Small intestine (tissue), 7 donors: ENCODE data around the gene LTBP2. TPM values are rescaled to one million over a fixed set of nuclear protein-coding genes. Genes with fewer than 3 reads are reported as not detected.

Experiments used
- DNase-seq, 2 donors: peaks; one replicate each; pipeline versions ENCODE4 v3.0.0 to v3.0.0-alpha.2; 2013
- FAIRE-seq: peaks from 2 replicates; lab custom pipeline; 2012; peaks lifted over from hg19 to GRCh38; lab: Jason Lieb, UNC
- H3K27ac ChIP-seq, 3 donors: one replicate each; pipeline ENCODE4 v1.5.1; 2013; ENCODE audit warnings: low read length in 2 of 3, mild to moderate bottlenecking in 2 of 3, control low read depth in 1 of 3, inconsistent platforms in 1 of 3, low read depth in 1 of 3, moderate library complexity in 1 of 3
- H3K27me3 ChIP-seq, 3 donors: one replicate each; pipeline ENCODE4 v1.6.1; 2013; ENCODE audit warnings: low read length in 3 of 3, inconsistent platforms in 1 of 3; ENCODE audit not compliant: control insufficient read depth in 3 of 3, insufficient read depth in 3 of 3
- H3K36me3 ChIP-seq, 3 donors: one replicate each; pipeline ENCODE4 v1.6.1; 2013; ENCODE audit warnings: low read length in 3 of 3, inconsistent platforms in 1 of 3, low read depth in 1 of 3, mild to moderate bottlenecking in 1 of 3, moderate library complexity in 1 of 3; ENCODE audit not compliant: control insufficient read depth in 3 of 3, insufficient read depth in 2 of 3
- H3K4me1 ChIP-seq, 3 donors: one replicate each; pipeline ENCODE4 v1.6.1; 2013; ENCODE audit warnings: low read length in 2 of 3, inconsistent platforms in 1 of 3, low read depth in 1 of 3, mild to moderate bottlenecking in 1 of 3, moderate library complexity in 1 of 3; ENCODE audit not compliant: control insufficient read depth in 3 of 3, insufficient read depth in 2 of 3
- H3K4me3 ChIP-seq, 3 donors: one replicate each; pipeline ENCODE4 v1.5.1; 2013; ENCODE audit warnings: low read length in 3 of 3, control low read depth in 1 of 3, inconsistent platforms in 1 of 3, low read depth in 1 of 3, mild to moderate bottlenecking in 1 of 3, moderate library complexity in 1 of 3
- H3K9me3 ChIP-seq, 2 donors: one replicate each; pipeline ENCODE4 v1.6.1; 2013; ENCODE audit warnings: low read depth in 1 of 2, low read length in 1 of 2; ENCODE audit not compliant: control insufficient read depth in 2 of 2, insufficient read depth in 1 of 2
- WGBS, 3 donors: extraction: QIAGEN DNeasy Blood & Tissue Kit; methylation state at CpG; one replicate each; pipeline ENCODE4 v1.1.7; 2013; 5-methylcytosine and 5-hydroxymethylcytosine counted together
- polyA plus RNA-seq, 4 donors: library from polyadenylated mRNA; stranded (reverse) in 3 of 4; unstranded in 1 of 4; fragments of 200-250 nt in 3 of 4; fragments of 120-200 nt in 1 of 4; gene quantifications; one replicate each; pipeline versions ENCODE4 v1.2.1 to v1.2.3, GENCODE V29; 2013
- donor health status: healthy with polysubstance abuse.
- donor health status: control.
- donor health status: control.
- donor health status: Bipolar disorder and iron deficiency.
- donor health status: healthy.

LTBP2 gene
- polyA plus RNA-seq, 4 donors = 0.22 to 1.8 (median 1.1) TPM

- Histone ChIP-seq H3K36me3 (peaks cover 0 to under 1% (median 0%) of the 10 kb centered on the region in 3 donors), H3K27ac (no peak overlapping the region), H3K4me1 (peaks cover 0 to 4% (median 0%) of the 10 kb centered on the region in 3 donors), H3K9me3 (no peaks in the 10 kb centered on the region), H3K27me3 (peaks cover 0 to 2% (median 0%) of the 10 kb centered on the region in 3 donors), H3K4me3 (no peak overlapping the region)
- WGBS, 3 donors = 79 to 90% (median 88%) methylated on average over 11 of the region's 11 CpGs
- DNase-seq (no peak), FAIRE-seq (no peak)
Measured at GRCh38 chr14:74647061-74647677, 35.1 kb upstream of the LTBP2 start.

GRCh38 chr14:74645756-74646470 lies 33.9 kb upstream of the LTBP2 start:
- FAIRE-seq (no peak), DNase-seq (no peak)
- WGBS, 3 donors = 74 to 78% (median 75%) methylated on average over 13 of the region's 13 CpGs
- no peaks in the 10 kb centered on the region for H3K36me3 ChIP-seq
- H3K9me3 ChIP-seq = no peaks in the 10 kb centered on the region
- no peak overlapping the region for H3K27ac ChIP-seq
- no peak overlapping the region for H3K4me3 ChIP-seq
- H3K27me3 ChIP-seq = peaks cover 0 to 2% (median 0%) of the 10 kb centered on the region in 3 donors
- peaks cover 0 to 4% (median 0%) of the 10 kb centered on the region in 3 donors for H3K4me1 ChIP-seq

- H3K36me3 ChIP-seq = no peaks in the 10 kb centered on the region
- peaks cover 0 to 4% (median 0%) of the 10 kb centered on the region in 3 donors for H3K4me1 ChIP-seq
- no peaks in the 10 kb centered on the region for H3K9me3 ChIP-seq
- DNase-seq (peak in 1 of 2 donors; percentile 31), FAIRE-seq (no peak)
- H3K4me3 ChIP-seq = no peak overlapping the region
- no peak overlapping the region for H3K27ac ChIP-seq
- peaks cover 0 to 2% (median 0%) of the 10 kb centered on the region in 3 donors for H3K27me3 ChIP-seq
- WGBS, 3 donors = 20 to 60% (median 45%) methylated on average over 5 of the region's 5 CpGs
Measured at GRCh38 chr14:74645244-74645643, 33.2 kb upstream of the LTBP2 start.

GRCh38 chr14:74641601-74642391 lies 29.8 kb upstream of the LTBP2 start:
- Histone ChIP-seq H3K4me1 (peaks cover 0 to 4% (median 0%) of the 10 kb centered on the region in 3 donors), H3K27ac (no peak overlapping the region), H3K36me3 (no peaks in the 10 kb centered on the region), H3K4me3 (no peak overlapping the region), H3K27me3 (peaks cover 0 to 2% (median 0%) of the 10 kb centered on the region in 3 donors), H3K9me3 (no peaks in the 10 kb centered on the region)
- DNase-seq = no peak
- 85 to 96% (median 95%) methylated on average over 12 of the region's 12 CpGs for WGBS, 3 donors
- no peak for FAIRE-seq

GRCh38 chr14:74638966-74639365 lies 26.9 kb upstream of the LTBP2 start:
- 79 to 97% (median 86%) methylated on average over 1 of the region's 1 CpG for WGBS, 3 donors
- H3K27me3 ChIP-seq = no peaks in the 10 kb centered on the region
- DNase-seq = no peak
- no peaks in the 10 kb centered on the region for H3K36me3 ChIP-seq
- no peak overlapping the region for H3K4me3 ChIP-seq
- H3K9me3 ChIP-seq = no peaks in the 10 kb centered on the region
- no peaks in the 10 kb centered on the region for H3K4me1 ChIP-seq
- no peak for FAIRE-seq
- H3K27ac ChIP-seq = no peak overlapping the region

- H3K27ac ChIP-seq = no peak overlapping the region
- WGBS, 3 donors = 60 to 68% (median 67%) methylated on average over 7 of the region's 7 CpGs
- H3K4me3 ChIP-seq = no peak overlapping the region
- DNase-seq (no peak), FAIRE-seq (no peak)
- H3K4me1 ChIP-seq = no peaks in the 10 kb centered on the region
- no peaks in the 10 kb centered on the region for H3K36me3 ChIP-seq
- no peaks in the 10 kb centered on the region for H3K27me3 ChIP-seq
- no peaks in the 10 kb centered on the region for H3K9me3 ChIP-seq
Measured at GRCh38 chr14:74638066-74638465, 26.0 kb upstream of the LTBP2 start.

GRCh38 chr14:74637178-74637550 lies 25.1 kb upstream of the LTBP2 start:
- 61 to 78% (median 67%) methylated on average over 3 of the region's 3 CpGs for WGBS, 3 donors

GRCh38 chr14:74636424-74637177 lies 24.6 kb upstream of the LTBP2 start:
- Histone ChIP-seq H3K9me3 (no peaks in the 10 kb centered on the region), H3K27ac (no peak overlapping the region), H3K36me3 (no peaks in the 10 kb centered on the region), H3K4me3 (no peak overlapping the region), H3K27me3 (no peaks in the 10 kb centered on the region), H3K4me1 (no peaks in the 10 kb centered on the region)
- FAIRE-seq = no peak
- DNase-seq = no peak
- WGBS, 3 donors = 75 to 89% (median 86%) methylated on average over 10 of the region's 10 CpGs

More at GRCh38 chr14:74637178-74637550, 25.1 kb upstream of the LTBP2 start:
- Histone ChIP-seq H3K4me3 (no peak overlapping the region), H3K9me3 (no peaks in the 10 kb centered on the region), H3K36me3 (no peaks in the 10 kb centered on the region), H3K27me3 (no peaks in the 10 kb centered on the region), H3K4me1 (no peaks in the 10 kb centered on the region), H3K27ac (no peak overlapping the region)
- DNase-seq (no peak), FAIRE-seq (no peak)
